ENCODE results near the gene CCT3.

Gene CCT3

GRCh38 chr1:156319664-156320063 is 18.4 kb downstream of the CCT3 start:
- DNase-seq = no peak

- no peak for DNase-seq
Measured at GRCh38 chr1:156316909-156317308, 21.2 kb downstream of the CCT3 start.

- DNase-seq = no peak
Measured at GRCh38 chr1:156310962-156311361, 27.1 kb downstream of the CCT3 start.

GRCh38 chr1:156308078-156308477 is 30.0 kb downstream of the CCT3 start:
- no peak for DNase-seq

GRCh38 chr1:156305215-156305614 is 32.9 kb downstream of the CCT3 start:
- no peak for DNase-seq

- no peak for DNase-seq
Measured at GRCh38 chr1:156303241-156303640, 34.9 kb downstream of the CCT3 start.

GRCh38 chr1:156298852-156299357 is 39.2 kb downstream of the CCT3 start, which contains the start of gene VHLL:
VHLL (minus strand) TSS chr1:156299307; CDS start chr1:156299189, 118 bp downstream.
- DNase-seq = no peak

GRCh38 chr1:156295391-156295947 is 42.6 kb downstream of the CCT3 start, which contains the start of gene GLMP:
GLMP (minus strand) TSS chr1:156295679; CDS start chr1:156295645, 34 bp downstream.
- DNase-seq = peak; percentile 43

GRCh38 chr1:156293895-156294294 is 44.2 kb downstream of the CCT3 start:
- no peak for DNase-seq

- DNase-seq = no peak
Measured at GRCh38 chr1:156293098-156293434, 45.0 kb downstream of the CCT3 start.

- DNase-seq = peak; percentile 84
Measured at GRCh38 chr1:156291226-156292061, 46.6 kb downstream of the CCT3 start.

- no peak for DNase-seq
Measured at GRCh38 chr1:156289857-156290256, 48.2 kb downstream of the CCT3 start.

GRCh38 chr1:156286061-156286460 is 52.0 kb downstream of the CCT3 start:
- no peak for DNase-seq

GRCh38 chr1:156285437-156285836 is 52.7 kb downstream of the CCT3 start:
- no peak for DNase-seq

- DNase-seq = no peak
Measured at GRCh38 chr1:156284757-156285156, 53.3 kb downstream of the CCT3 start.

GRCh38 chr1:156284112-156284511 is 54.0 kb downstream of the CCT3 start, which contains the start of gene TMEM79:
TMEM79 (plus strand) TSS chr1:156284325; CDS start chr1:156285227, 902 bp downstream.
- DNase-seq = no peak

GRCh38 chr1:156283521-156283920 is 54.6 kb downstream of the CCT3 start:
- DNase-seq = no peak

- DNase-seq = peak; percentile 98
Measured at GRCh38 chr1:156282479-156283222, 55.4 kb downstream of the CCT3 start, which contains the start of gene SMG5. SMG5 (minus strand) TSS chr1:156282825; CDS start chr1:156282680, 145 bp downstream.

- DNase-seq = peak; percentile 74
Measured at GRCh38 chr1:156281693-156282478, 56.2 kb downstream of the CCT3 start.

- DNase-seq = no peak
Measured at GRCh38 chr1:156281281-156281680, 56.8 kb downstream of the CCT3 start.

GRCh38 chr1:156279837-156280236 is 58.3 kb downstream of the CCT3 start:
- DNase-seq = no peak

GRCh38 chr1:156276966-156277381 is 61.1 kb downstream of the CCT3 start:
- no peak for DNase-seq
